ENCODE data around the gene TMEM107.
"Not testable (repeated sequence)": the region's sequence is repeated elsewhere in the genome, so short reads cannot be mapped to it uniquely, and the experiment has no call there.

TMEM107 gene

DNA sequence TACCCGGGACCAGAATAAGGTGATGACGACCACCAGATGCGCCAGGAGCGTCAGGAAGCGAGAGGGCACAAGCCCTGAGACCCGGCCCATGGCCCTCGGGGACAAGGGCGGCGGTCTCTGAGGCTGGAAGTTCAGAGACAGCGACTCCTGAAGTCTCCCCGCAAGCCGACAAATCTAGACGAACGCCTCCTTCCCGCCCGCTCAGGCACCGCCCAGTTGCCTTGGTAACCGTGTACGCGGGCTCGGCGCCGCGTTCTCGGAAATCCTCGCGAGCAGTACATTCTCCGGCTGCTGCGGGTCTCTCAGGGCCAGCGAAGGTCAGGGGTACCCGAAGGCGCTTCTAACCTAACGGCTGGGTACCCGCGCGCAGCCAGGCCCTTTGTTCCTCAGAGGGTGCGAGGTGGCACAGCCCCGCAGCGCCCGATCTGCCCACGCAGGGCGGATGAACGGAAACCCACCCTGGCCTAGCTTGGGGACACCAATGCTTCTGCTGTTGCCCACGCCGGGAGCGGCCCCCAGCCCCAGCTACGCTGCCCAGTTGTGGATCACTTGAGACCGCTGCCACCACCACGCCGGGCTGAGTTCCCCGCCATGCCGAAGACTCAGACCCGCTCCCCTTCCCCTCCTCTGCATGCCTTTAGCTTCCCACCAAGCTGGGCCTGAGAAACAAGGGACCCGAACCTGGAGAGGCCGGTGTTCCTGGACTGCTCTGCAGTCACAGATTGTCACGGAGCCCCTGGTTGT, at the start of gene TMEM107:
TSS of gene TMEM107 (minus strand) at position 184 of the 744 bp plus-strand sequence. CDS start at position 90, 94 bp downstream.
- DNase-seq (ENCODE audit: low read depth), result peak; percentile 80

DNA sequence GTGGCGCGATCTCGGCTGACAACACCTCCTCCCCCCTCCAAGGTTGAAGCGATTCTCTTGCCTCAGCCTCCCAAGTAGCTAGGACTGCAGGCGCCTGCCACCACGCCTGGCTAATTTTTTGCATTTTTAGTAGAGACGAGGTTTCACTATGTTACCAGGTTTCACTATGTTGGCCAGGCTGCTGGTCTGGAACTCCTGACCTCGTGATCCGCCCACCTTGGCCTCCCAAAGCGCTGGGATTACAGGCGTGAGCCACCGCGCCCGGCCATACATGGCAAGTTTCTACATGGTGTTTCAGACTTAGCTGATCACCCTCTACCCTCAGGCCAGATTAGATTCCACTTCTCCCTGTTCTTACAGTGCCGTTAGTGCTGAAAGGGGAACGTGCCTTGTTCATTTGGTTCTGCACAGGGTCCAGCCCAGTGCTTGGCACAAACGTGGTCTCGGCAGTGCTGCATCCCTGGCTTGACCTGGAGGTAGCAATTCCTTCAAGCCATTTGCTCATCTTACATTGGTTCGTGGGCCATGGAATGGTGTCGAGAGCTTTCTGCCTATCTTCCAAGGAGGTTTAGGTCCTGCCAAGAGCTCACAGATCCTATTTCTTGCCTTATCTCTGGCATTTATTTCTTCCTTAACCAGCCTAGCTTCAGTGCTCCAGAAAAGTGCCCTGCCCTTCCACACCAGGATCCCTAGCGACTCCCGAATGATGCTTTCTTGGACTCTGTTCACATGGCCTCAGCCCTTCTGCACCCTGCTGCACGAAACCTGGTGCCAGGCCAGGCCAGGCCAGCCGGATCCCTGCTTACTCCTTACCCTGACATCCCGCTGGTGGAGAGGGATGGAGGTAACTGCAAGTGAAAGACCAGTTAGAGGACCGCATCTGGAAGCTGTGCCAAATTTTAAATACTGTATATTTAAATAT, 49.0 kb upstream of the TMEM107 start:
- no peak for DNase-seq (ENCODE audit: low read depth)

DNA sequence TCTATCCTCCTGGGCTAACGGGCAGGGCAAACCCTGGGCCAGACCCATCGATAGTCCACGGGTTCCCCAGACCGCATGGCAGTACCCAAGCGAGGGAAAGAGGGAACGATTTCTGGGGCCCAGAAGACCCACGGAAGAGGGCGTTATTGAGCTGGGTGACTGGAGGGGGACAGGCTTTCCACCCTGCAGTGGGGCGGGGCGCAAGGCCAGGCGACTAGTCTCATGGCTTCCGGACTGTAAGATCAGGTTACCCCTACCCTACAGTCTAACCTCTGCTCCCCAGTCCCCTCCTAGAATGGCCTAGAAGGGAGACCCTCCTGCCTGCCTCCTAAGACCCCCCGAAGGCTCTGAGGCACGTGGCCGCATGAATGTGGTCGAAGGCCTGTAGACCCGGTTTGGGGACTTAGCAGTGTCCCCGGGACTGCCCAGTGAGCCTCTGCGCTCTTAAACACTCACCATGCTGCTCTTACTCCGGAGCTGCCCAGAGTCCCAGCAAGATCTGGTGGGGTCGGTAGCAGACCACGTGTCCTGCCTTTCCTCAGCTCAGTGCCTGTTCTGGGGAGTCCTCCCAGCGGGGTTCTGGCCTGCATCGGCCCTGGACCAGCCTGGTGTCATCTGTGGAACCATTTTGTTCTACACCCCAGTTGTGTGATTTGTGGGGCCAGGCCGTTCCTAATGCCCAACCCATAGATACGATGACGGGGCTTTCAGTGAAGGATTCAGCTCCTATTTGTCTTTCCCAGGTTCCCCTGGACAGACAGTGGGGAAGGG, 47.4 kb upstream of the TMEM107 start:
- no peak for DNase-seq (ENCODE audit: low read depth)

DNA sequence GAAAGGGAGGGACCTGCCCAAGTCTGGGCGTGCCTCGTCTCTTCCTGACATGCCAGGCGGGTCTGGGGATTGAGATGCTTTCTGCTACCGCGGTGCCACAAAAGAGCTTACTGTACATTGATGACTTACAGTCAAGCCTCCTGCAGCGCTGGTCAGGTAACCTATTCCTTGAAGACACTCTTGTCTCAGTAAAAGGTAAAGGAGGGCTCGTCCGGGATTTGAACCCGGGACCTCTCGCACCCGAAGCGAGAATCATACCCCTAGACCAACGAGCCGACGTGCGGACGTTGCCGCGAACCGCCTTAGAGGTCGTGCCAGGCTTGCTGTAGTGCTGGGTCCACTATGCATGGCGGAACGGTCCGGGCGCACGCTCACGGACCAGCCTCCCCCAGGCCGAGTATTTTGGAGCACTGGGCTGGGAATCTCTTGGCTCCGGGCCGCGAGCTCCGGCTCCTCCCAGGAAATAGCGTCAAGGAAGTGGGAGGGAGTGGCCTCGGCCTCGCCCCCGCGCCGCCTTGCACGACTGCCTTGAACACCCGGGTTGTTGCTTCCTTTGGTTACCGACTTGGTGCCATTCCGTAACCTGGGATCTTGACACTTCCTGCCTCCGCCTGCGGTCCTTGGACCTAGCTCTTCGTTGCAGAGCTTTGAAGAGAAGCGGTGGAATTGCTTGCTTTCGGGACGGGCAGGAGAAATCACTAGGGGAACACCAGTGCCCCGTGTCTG, 46.6 kb upstream of the TMEM107 start:
- DNase-seq (ENCODE audit: low read depth), result peak; percentile 82

DNA sequence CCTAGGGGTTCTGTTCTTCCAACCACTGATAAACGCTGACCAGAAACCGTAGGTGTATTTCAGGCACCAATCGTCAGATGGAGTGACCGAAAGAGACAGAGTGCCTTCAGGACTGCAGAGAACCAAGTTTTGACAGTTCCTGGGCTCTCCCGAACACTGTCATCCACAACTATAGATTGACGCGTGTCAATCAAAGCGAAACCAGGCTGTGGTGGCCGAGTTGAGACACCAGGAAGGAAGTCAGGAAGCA, 46.1 kb upstream of the TMEM107 start:
- DNase-seq (ENCODE audit: low read depth), result no peak

DNA sequence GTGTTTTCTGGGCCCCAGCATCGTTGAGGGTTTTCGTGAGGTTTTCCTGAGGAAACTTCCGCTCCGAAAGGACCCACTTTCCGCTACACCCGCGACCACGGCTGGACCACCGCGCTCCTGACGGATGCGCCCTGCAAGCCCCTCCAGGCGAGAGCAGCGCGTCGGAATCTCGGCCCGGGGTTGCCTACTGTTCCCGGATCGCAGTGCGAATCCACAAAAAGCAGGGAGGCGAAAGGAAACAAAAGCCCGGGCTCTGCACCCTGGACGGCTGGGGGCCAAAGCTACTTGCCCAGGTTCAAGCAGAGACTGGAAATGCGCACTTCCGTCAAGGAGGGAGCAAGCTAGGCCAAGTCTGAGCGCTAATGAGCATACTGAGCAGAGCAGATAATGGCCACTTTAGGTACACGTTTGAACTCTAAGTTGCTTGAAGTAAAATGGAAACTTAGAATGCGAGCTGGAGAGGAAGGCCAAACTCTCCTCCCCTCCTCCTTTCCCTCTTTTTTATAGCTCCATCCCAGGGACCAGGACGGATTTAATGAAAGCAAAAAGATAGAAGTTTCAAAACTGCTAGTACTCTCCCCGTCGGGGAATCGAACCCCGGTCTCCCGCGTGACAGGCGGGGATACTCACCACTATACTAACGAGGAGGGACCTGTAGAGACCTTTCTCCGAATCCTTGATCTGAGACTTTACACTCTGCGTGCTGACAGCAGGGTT, 45.6 kb upstream of the TMEM107 start:
- DNase-seq (ENCODE audit: low read depth), result peak; percentile 82

DNA sequence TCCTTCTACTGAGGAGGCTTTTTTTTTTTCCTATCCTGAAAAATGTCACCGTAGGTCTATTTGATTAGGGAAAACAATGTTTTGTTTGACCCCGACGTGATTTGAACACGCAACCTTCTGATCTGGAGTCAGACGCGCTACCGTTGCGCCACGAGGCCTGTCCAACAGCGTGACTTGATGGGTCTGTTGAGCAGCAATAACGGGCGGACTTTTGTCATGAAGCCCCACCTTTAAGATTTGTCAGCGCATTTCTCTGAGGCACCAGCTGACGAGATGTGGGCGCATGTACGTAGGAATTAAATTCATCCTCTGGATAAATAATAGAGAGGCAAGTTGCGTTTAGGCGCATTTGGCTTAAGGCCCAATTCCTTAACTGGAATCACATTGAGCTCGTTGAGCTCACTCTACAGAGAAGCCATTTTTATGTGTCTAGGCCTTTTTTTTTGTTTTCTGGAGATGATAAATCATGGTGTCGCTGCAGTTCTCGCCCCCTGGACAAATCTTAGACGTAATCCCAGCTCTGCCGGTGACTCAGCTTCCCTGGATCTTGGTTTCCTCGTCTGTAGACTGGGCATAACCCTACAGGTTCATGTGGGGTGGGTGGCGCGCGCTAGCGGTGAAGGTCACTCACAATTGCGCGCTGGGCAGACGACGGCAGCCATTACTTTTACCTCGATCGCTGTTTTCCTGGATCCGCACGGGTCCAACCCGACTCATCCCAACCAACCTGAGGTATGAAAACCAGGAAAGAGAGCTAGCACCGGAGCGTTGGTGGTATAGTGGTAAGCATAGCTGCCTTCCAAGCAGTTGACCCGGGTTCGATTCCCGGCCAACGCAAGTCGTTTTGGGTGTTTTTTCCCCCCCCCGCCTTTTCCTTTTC, 44.8 kb upstream of the TMEM107 start:
- DNase-seq (ENCODE audit: low read depth), result peak; percentile 80

DNA sequence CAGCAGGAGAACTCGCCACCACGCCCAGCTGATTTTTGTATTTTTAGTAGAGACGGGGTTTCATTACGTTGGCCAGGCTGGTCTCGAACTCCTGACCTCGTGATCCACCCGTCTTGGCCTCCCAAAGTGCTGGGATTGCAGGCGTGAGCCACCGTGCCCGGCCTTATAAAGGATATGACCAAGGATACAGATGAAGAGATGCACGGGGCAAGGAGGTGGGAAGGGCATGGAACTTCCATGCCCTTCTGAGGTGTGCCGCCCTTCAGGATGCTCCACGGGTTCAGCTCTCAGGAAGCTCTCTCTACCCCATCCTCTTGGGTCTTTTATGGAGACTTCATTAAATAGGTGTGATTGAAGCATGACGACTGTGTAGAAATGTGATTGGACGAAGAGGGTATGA, 37.8 kb upstream of the TMEM107 start:
- not testable (repeated sequence) for DNase-seq (ENCODE audit: low read depth)

DNA sequence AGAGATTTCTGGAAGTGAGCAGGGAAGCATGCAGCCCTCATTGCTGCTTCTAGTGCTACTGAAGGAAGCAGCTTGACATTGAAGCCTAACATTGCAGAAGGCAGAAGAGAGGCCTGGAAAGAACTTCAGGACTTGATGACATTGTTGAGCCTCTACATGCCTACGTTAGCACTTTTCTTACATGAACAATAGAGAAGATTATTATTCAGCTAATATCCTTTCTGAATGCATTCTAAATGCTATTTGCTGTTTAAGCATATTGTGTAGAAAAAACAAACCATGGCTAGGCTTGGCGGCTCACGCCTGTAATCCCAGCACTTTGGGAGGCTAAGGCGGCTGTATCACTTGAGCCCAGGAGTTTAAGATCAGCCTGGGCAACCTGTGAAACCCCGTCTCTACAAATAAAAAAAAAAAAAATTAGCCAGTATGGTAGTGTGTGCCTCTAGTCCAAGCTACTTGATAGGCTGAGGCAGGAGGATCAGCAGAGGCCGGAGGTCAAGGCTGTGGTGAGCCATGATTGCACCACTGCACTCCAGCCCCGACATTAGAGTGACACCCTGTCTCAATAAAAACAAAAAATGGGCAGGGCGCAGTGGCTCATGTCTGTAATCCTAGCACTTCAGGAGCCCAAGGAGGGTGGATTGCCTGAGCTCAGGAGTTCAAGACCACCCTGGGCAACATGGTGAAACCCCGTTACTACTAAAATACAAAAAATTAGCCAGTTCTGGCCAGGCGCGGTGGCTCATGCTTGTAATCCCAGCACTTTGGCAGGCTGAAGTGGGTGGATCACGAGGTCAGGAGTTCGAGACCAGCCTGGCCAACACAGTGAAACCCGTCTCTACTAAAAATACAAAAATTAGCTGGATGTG, 36.4 kb upstream of the TMEM107 start:
- no peak for DNase-seq (ENCODE audit: low read depth)

DNA sequence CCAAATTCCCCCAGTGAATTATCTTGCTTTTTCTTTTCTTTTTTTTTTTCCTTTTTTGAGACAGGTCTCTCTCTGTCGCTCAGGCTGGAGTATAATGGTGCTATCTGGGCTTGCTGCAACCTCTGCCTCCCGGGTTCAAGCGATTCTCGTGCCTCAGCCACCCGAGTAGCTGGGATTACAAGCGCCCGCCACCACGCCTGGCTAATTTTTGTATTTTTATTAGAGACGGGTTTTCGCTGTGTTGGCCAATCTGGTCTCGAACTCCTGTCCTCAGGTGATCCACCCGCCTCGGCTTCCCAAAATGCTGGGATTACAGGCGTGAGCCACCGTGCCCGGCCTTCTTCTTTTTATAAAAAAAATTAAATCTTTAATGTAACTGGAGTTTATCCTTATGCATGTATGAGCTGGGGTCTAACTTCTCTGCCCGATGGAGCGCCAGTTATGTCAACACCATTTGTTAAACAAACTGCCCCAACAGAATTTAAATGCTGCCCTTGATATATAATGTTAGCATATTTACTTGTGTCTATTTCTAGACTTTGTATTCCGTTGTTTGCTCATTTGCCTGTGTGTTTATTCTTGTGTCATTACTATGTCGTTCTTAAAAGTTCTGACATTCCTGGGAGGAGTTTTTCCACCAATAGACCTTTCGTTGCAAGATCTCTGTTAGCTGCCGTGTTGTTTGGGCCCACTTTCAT, 34.7 kb upstream of the TMEM107 start:
- no peak for DNase-seq (ENCODE audit: low read depth)

DNA sequence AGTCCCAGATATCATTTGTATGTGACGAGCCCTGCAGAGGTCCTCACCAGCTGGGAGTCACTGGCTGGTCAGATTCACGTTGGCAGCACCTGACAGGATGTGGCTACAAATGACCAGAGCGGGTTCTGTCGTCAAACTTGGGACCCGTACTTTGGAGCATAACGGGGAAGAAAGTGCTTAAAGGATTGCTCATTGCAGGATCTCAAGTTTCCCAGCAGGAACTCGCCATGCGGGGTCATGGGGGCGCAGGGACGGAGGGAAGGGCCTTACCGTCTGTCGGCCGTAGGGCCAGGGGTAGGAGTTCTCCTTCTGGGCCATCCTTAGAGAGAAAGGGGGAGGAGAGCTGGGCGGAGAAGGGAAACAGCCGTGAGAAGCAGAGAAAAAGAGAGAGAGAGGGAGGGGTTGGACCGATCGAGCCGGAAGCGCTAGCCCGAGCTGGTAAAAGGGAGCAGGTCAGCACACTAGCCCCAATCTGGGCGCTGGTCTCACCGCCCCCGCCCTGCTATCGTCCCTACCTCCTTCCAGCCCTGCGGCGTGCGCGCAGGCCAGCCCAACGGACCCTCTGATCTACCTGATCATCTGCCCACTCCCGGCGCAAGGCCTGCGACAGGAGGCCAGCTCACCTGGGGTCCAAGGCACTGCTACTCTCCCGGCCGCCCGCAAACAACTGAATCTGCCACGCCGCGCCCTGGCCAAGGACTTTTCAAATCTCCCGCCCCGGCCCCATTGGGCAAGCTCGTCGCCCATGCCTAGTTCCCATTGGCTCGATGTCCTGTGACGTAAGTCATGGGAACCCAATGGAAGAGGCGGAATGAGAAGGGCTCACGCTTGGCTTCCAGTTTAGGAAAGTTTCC, 34.0 kb upstream of the TMEM107 start, which contains the start of gene AURKB:
TSS of gene AURKB (minus strand) at position 669 of the 854 bp plus-strand sequence. CDS start at position 318, 351 bp downstream.
- DNase-seq (ENCODE audit: low read depth), result peak; percentile 92

DNA sequence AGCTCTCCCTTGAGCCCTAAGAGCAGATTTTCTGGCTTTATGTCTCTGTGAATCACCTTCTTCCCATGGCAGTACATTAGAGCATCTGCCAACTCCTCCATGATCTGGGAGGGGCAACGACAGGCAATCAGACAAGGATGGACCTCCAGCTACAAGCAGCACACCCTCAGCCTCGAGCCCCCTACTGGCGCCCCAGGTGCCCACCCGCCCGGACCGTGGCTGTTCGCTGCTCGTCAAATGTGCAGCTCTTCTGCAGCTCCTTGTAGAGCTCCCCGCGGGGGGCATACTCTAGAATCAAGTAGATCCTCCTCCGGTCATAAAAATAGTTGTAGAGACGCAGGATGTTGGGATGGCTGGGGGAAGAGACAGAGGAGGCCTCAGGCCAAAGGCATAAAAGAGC, 30.4 kb upstream of the TMEM107 start:
- no peak for DNase-seq (ENCODE audit: low read depth)

DNA sequence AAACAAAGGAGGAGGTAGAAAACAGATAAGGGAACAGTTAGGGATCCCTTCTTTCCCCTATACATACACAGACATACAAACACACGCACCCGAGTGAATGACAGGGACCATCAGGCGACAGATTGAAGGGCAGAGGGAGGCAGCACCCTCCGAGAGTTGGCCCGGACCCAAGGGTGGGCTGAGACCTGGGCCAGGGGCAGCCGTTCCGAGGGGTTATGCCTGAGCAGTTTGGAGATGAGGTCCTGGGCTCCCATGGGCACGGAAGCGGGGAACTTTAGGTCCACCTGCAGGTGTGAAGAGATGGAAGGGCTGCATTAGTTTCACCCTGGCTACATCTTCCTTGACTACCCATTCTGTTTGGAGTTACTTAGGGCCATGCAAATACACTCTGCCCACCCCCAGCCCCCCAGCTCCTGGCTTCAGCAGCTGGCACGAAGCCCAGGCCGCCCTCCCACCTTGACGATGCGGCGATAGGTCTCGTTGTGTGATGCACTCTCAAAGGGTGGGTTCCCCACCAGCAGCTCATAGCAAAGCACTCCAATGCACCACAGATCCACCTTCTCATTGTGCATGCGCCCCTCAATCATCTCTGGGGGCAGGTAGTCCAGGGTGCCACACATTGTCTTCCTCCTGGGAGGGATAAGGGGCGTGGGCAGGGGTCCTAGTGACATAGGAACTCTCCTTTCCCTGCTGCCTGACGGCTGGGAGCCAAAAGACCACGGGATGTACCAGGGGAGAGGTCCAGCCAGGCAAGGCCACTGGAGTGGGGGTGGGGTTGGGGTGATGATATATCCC, 28.8 kb upstream of the TMEM107 start:
- DNase-seq (ENCODE audit: low read depth), result no peak

DNA sequence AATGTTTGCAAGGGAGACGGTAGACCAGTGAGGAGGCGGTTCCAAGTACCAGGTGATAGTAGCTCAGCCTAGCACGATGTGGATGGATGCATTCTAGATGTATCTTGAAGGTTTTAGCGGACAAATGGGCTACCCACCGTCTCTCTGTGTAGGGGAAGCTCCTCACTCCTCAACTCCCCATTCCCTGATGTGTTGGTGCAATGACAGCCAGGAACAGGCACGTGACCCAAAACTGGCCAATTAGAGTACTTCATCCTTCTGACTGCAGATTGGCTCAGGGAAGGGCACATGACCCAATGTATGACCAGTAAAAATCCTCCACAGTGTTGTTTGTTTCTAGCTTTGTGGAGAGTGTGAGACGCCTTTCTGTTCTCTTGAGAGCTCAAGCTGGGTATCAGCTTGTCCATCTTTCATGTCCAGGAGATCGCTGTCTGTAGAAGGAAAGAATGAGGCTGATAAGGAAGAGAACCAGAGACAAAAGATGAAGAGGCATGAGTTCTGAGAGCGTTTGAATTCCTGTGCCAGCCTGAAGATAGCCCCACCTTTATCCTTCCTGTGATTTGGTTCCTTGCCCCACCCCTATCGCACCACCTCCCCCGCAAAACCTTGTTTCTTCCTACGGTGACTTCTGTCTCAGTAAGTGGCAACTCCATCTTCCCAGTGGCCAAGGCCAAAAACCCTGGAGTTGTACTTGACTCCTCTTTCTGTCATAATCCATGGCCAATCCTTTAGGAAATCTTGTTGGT, 16.1 kb upstream of the TMEM107 start:
- no peak for DNase-seq (ENCODE audit: low read depth)

DNA sequence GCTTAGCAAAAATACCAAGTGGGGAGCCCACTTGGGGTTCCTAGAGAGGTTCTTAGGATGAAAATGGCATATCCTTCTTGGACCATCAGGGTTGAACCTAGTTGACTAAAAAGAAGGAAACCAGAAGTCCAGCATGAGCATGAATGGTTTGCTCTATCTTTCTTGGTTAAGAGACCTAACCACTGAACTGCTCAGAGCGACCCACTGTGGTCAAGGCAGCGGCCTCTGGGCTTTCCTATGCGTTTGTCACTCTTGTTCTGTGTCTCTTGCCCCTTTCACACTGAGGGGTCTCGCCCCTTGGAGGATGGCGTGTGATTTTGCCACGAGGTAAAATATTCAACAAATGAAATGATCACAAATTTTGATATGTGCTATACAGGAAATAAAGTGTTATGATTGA, 14.3 kb upstream of the TMEM107 start:
- no peak for DNase-seq (ENCODE audit: low read depth)

Data from stimulated activated CD4-positive, alpha-beta T cell treated with anti-CD3 and anti-CD28 coated beads, Interleukin-2, amount 100 ng/mL, for 4 hours (primary cell).